NCI-H2227 (cell line): ENCODE data around the gene NINJ2.

Experiments used
- DNase-seq: peaks from one replicate; lab custom pipeline; 2025; ENCODE audit not compliant: unreplicated experiment; lab: John Stamatoyannopoulos, UW

The NINJ2 gene

DNA sequence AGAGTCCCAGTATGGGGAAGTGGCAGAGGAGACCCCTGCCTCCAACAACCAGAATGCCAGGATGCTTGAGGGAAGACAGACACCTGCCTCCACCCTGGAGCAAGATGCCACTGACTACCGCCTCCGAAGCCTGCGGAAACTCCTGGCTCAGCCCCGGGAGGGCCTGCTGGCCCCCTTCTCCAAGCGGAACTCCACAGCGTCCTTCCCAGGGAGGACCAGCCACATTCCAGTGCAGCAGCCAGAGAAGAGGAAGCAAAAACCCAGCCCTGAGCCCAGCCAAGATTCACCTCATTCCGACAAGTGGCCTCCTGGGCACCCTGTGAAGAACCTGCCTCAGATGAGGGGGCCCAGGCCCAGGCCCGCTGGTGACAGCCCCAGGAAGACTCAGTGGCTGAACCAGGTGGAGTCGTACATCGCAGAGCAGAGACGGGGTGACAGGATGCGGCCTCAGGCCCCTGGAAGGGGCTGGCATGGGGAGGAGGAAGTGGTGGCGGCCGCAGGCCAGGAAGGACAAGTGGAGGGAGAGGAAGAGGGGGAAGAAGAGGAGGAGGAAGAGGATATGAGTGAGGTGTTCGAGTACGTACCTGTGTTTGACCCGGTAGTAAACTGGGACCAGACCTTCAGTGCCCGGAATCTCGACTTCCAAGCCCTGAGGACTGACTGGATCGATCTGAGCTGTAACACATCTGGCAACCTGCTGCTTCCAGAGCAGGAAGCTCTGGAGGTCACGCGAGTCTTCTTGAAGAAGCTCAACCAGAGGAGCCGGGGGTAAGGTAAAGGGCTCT, 109.8 kb downstream of the NINJ2 start:
- no peak for DNase-seq

DNA sequence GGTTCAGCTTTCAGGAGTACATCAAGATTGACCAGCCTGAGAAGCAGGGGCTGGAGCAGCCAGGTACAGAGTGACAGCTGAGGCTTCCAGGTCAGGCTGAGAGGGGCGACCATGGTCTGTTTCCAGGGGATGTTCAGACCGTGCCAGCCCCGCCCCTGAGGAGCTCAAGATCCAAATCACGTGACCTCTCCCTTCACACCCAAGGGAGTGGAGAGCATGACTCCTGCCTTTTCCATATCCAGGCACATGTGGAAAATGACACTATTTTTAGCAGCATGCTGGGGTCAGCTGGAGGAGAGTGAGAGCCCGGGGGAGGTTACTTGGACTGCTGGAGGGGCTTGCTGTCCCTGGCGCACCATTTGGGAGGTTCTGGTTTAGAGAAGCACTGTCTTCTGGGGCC, 110.8 kb downstream of the NINJ2 start:
- DNase-seq = no peak

GRCh38 chr12:550473-551260, 112.6 kb downstream of the NINJ2 start:
- no peak for DNase-seq

- DNase-seq = no peak
These were observed 113.7 kb downstream of the NINJ2 start for GRCh38 chr12:549476-550082.

DNA sequence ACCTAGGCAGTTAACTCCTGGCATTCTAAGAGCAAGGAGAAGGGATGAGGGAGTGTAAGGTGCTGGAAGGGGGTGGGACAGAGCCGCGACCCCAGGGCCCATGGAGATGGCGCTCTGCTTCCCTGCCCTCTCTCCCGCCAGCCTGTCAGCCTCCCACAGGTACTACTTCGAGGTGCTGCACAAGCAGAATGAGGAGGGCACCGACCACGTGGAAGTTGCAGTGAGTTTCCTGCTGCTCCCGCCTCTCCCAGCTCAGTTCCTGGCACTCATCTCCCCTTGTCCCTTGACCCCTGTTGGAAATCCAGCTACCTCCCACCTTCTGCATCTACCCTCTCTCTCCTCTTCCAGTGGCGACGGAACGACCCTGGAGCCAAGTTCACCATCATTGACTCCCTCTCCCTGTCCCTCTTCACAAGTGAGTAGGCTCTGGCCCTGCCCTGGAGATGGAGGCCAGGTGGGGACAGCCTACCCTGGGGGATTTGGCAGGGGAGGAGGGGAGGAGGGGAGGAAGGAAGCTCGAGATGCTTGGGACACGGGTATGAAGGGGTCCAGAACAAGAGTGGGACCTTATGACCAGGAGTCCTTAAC, 115.3 kb downstream of the NINJ2 start:
- no peak for DNase-seq

DNA sequence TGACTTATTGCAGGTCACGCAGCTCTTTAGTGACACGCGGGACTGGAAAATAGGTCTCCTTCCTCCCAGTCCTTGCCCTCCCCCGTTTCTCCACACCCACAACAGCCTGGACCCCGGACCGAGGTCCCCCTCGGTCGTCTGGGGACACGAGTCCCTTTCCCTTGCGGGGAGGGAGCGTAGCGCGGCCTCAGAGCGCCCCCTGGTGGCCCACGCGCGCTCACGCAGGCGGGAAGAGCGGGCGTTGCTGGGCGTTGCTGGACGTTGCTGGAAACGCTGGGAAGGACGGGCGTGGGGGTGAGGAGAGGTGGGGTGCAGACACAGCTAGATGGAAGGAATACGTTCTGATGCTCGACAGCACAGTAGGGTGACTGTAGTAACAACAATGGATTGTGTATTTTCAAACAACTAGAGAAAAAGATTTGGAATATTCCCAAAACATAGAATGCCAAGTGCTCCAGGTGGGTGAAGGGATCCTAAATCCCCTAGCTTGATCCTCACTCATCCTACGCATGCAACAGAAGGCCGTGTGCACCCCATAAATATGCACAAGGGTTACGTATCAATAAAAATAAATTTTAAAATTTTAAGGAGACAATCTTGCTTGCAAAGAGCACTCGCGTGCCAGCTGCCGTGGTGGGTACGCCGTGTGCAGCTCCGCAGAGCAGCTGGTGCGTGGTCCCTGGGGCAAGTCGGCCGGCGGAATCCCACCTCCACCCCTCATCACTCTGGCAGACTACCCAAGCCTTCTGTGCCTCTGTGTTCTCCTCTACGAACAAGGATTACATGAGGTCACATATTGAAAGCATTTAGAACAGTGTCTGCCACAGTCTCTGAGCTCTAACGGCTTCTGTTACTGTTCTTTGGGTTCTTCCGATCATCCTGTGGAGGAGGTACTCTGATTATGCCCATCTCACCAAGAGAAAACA, 116.1 kb downstream of the NINJ2 start:
- peak; percentile 50 for DNase-seq

DNA sequence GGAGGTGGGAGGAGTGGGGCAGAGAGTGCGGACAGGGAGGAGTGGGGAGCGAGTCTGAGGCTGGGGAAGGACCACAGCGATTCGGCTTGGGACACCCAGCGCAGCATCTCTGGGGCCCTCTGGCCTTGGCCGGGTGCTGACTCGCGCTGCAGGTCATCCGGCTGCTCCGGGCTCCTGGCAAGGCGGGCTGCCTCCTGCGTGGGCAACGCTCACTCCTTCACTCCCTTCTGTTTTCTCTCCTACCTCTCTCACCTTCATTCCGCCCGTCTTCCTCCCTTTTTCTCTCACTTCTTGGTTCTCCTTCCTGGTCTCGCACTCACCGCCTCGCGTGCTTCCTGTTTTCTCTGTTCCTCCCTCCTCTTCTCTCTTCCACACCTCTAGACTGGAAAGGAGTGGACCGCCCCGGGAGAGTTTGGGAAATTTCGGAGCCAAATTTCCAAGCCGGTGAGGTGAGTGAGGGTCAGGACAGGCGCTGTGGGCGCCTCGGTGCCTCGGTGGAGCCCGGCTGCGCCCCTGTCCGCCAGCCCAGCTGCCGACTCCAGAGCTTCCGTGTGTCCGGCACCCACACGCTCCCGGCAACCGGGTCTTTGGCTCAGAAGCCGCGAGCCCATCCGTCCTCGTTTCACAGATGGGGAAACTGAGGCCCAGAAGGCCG, 116.9 kb downstream of the NINJ2 start:
- DNase-seq = no peak

DNA sequence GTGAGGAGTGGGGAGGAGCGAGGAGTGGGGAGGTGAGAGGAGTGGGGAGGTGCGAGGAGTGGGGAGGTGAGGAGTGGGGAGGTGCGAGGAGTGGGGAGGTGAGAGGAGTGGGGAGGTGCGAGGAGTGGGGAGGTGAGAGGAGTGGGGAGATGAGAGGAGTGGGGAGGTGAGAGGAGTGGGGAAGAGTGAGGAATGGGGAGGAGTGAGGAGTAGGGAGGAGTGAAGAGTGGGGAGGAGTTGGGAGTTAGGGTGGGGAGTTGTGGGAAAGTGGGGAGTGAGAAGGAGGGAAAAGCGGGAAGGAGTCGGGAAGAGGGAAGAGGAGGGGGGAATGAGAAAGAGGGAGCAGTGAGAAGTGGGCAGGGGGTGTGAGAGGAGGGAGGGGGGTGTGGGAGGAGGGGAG, 117.4 kb downstream of the NINJ2 start:
- DNase-seq = no peak

DNA sequence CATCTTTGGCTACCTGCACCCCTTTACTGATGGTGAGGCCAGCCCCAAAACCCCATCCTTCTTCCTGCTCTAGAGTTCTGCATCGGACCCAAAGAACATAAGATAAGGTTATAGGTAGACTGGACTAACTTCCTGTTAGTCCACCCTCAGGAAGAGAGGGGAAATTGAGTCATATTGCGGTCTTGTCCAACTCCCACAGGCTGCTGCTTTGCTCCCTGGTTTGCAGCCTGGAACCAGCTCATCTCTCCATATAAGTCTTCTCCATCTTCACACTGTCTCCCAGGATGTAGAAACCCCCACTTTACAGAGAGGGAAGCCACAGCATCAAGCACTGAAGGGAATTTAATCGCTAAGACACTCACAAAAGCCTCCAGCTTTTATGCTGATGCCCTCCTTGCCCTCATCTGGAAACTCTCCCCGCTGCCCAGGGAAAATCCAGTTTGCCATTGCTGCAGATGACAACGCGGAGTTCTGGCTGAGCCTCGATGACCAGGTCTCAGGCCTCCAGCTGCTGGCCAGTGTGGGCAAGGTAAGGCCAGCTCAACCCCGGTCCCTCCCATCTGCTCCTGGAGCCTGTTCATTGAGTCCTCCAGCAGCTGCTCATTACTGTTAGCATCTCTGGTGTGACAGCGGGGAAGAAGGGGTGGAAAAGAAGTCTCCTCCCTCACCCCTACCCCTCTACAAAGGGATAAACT, 118.2 kb downstream of the NINJ2 start:
- DNase-seq = no peak

GRCh38 chr12:544142-544541, 119.1 kb downstream of the NINJ2 start:
- no peak for DNase-seq

- DNase-seq = no peak
These were observed 120.2 kb downstream of the NINJ2 start for GRCh38 chr12:543114-543451.

GRCh38 chr12:542395-543113, 120.7 kb downstream of the NINJ2 start:
- DNase-seq = no peak

DNA sequence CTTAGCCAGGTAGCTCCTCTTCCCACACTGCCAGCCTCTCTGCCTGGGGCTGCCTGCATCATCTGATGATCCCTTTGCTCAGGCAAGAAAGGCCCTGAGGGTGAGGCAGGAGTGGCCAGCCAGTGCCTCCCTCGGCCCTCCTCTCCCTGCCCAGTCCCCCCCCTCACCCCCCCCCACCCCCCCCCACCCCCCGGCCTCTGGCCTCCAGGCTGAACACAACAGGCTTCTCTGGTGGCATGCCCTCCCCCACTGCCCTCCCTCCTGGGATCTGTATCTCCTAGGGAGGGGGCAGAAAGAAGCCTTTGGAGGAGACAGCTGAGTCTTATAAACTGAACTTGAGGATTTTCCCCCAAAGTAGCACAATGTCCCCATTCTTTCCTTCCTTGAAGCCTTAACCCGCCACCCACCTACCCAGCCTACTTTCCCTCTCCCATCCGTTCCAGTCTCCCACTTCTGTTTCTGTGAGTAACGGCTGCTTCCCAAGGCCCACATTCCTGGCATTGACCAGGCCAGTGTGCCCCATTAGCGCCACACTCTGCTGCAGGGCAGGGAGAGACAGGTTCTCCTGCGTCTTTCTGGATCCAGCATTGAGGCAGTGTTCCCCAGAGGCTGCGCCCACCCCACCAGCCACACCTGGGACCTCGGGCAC, 121.4 kb downstream of the NINJ2 start:
- no peak for DNase-seq

GRCh38 chr12:539540-540310, 123.5 kb downstream of the NINJ2 start:
- DNase-seq = no peak

DNA sequence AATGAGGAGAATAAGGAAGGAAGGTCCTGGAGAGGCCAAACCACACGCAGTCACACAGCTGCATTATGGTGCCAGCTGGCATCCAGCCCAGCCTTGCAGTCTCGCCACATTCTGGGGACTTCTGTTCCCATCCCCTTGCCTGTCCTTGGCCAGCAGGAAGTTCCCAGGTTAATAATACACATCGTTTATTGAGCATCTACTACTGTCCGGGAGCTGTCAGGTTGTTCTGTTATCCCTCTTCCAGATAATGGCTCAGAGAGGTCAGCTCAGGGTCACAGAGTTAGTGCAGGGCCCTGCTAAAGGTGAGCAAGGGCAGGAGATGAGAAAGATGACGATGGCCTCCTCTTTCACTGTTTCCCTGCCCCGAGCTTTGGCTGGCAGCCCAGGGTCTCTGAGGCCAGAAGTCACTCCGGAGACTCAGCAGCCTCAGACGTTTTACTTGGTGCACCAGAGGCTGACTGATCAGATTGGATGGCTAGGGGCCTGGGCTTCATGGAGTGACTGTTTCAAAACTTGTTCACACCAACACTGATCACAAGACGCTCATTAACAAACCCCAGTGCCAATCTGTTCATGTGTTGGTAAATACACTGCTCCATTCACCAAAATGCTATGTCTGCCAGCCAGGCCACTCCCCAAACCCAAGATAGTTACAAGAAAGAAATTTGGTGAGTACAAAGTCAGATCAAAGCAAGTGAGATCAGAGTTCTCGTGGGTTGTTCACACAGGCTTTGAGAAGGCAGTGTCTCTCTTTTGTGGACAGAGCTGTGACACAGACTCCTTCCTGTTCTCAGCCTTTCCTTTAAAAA, 124.3 kb downstream of the NINJ2 start:
- no peak for DNase-seq

DNA sequence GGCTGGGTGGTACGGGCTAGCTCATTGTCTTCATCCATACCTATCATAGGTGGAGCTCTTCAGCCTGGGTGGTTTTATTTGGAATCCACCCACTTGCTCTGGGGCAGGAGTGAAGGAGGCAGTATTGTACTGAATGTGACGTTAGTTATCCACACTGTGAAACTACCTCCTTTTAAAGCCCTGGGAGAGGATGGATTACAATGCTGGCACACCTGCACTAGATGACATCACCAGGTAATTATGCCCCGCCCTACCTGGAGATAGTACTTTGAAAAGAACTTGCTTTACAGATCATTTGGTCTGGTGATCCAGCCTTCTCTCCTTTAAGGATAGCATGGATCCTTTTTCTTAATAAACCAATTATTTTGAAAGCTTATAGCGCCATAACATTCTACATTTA, 125.5 kb downstream of the NINJ2 start:
- DNase-seq = no peak

DNA sequence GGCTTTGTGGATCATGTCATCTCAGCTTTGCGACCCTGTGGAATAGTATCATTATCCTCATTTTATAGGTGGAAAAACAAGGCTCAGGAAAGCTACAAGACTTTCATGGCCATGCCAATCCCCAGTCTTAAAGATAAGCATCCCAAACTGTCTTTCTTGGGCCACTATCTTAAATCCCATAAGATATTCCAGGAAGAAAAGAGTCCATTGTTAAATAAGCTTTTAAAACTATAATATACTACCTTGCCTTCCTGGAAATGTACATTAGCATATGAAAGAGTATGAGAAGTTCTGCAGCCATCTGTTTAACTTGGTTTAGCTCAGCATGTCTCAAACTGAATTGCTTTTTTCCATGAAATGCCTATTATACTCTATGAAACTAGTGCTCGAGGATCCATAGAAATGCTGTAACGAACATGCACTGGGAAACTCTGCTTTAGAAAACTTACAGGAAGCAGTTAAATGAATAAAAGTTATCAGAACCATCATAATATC, 126.4 kb downstream of the NINJ2 start:
- no peak for DNase-seq
